ENCODE measurements around the gene DNAJC15.

DNAJC15 gene

GRCh38 chr13:43126420-43126819, 103.0 kb downstream of the DNAJC15 start (continued):
- TF ChIP-seq ZSCAN23 (tag by site-specific recombination; IDR thresholded peaks at IDR 0.05) (no peak), ZNF792 (tag by site-specific recombination; IDR thresholded peaks at IDR 0.05) (no peak)

- Histone ChIP-seq H3K4me1 (ENCODE audit: control insufficient read depth, insufficient read depth, low read length) (no peaks in the 10 kb centered on the region; the same call in 1 of the 2 replicates), H3K4me3 (ENCODE audit: low read depth, low read length) (no peak overlapping the region), H3K9me3 (ENCODE audit: control insufficient read depth, insufficient read depth, low read depth, low read length) (no peaks in the 10 kb centered on the region), H3K36me3 (ENCODE audit: control insufficient read depth in 2 of 2, insufficient read depth in 1 of 2, low read length in 2 of 2) (no peaks in the 10 kb centered on the region), H3K27ac (ENCODE audit: extremely low read depth, low read depth, low read length) (no peak overlapping the region)
- TF ChIP-seq ZNF624 (tag by site-specific recombination; IDR thresholded peaks at IDR 0.05): peak; percentile 69; the same call in 1 of the 2 replicates
- no peak for TF ChIP-seq ZNF791 (tag by site-specific recombination; IDR thresholded peaks at IDR 0.05)
- peak; percentile 66 for TF ChIP-seq GLIS1 (tag by site-specific recombination; IDR thresholded peaks at IDR 0.05)
- no peak for TF ChIP-seq ZNF311 (tag by site-specific recombination; IDR thresholded peaks at IDR 0.05; ENCODE audit: borderline replicate concordance)
- peak; percentile 69 for TF ChIP-seq ZNF341 (tag by site-specific recombination; IDR thresholded peaks at IDR 0.05; ENCODE audit: low read depth)
- no peak for TF ChIP-seq KLF9 (tag by site-specific recombination; IDR thresholded peaks at IDR 0.05; ENCODE audit: low read depth)
- POLR2A ChIA-PET: no interaction called here
- CTCF ChIA-PET: interaction anchor here (0.7 kb wide), 1 partner anchor 650 kb away, joined by 3 read pairs; no protein-coding TSS in a partner anchor
Observed at GRCh38 chr13:43127103-43127798, 103.9 kb downstream of the DNAJC15 start.

GRCh38 chr13:43127827-43128226, 104.4 kb downstream of the DNAJC15 start:
- no peak overlapping the region for H3K27ac ChIP-seq (ENCODE audit: extremely low read depth, low read depth, low read length)
- no peak overlapping the region for H3K4me3 ChIP-seq (ENCODE audit: low read depth, low read length)
- ChIA-PET CTCF (interaction anchor here (0.7 kb wide), 1 partner anchor 649 kb away, joined by 3 read pairs; no protein-coding TSS in a partner anchor), POLR2A (no interaction called here)
- TF ChIP-seq ZNF146 (tag by site-specific recombination; IDR thresholded peaks at IDR 0.05): no peak
- TF ChIP-seq ZNF16 (tag by site-specific recombination; IDR thresholded peaks at IDR 0.05; ENCODE audit: low read depth): no peak
- no peak for TF ChIP-seq ZNF792 (tag by site-specific recombination; IDR thresholded peaks at IDR 0.05)
- TF ChIP-seq TSHZ1 (tag by site-specific recombination; IDR thresholded peaks at IDR 0.05; ENCODE audit: borderline replicate concordance): no peak
- no peak for TF ChIP-seq ZNF341 (tag by site-specific recombination; IDR thresholded peaks at IDR 0.05; ENCODE audit: low read depth)
- no peak for TF ChIP-seq WT1 (tag by site-specific recombination; IDR thresholded peaks at IDR 0.05)
- no peak for TF ChIP-seq ZNF26 (tag by site-specific recombination; IDR thresholded peaks at IDR 0.05)
- no peak for TF ChIP-seq ZFP69B (tag by site-specific recombination; IDR thresholded peaks at IDR 0.05)
- no peak for TF ChIP-seq ZNF362 (tag by site-specific recombination; IDR thresholded peaks at IDR 0.05)
- TF ChIP-seq EGR2 (tag by site-specific recombination; IDR thresholded peaks at IDR 0.05; ENCODE audit: low read depth): no peak
- no peak for TF ChIP-seq ELK4 (IDR thresholded peaks at IDR 0.05; ENCODE audit: borderline replicate concordance, low read depth, low read length)
- no peak for TF ChIP-seq ZNF571 (tag by site-specific recombination; IDR thresholded peaks at IDR 0.05)
- TF ChIP-seq ZNF202 (tag by site-specific recombination; IDR thresholded peaks at IDR 0.05; ENCODE audit: borderline replicate concordance): no peak
- TF ChIP-seq REPIN1 (tag by site-specific recombination; IDR thresholded peaks at IDR 0.05; ENCODE audit: low read depth): no peak
- TF ChIP-seq ZNF311 (tag by site-specific recombination; IDR thresholded peaks at IDR 0.05; ENCODE audit: borderline replicate concordance): no peak
- H3K9me3 ChIP-seq (ENCODE audit: control insufficient read depth, insufficient read depth, low read depth, low read length): no peaks in the 10 kb centered on the region
- H3K36me3 ChIP-seq (ENCODE audit: control insufficient read depth in 2 of 2, insufficient read depth in 1 of 2, low read length in 2 of 2): no peaks in the 10 kb centered on the region
- no peaks in the 10 kb centered on the region; the same call in 1 of the 2 replicates for H3K4me1 ChIP-seq (ENCODE audit: control insufficient read depth, insufficient read depth, low read length)

Data from HEK293 (cell line).